ENCODE results near the gene CNTN1. TPM values are rescaled to one million over a fixed set of nuclear protein-coding genes. Genes with fewer than 3 reads are reported as not detected.

The CNTN1 gene
- total and polyA plus RNA-seq, 2 of the 4 experiments (the other 2 are of a cell fraction): 0.10 to 0.18 TPM

DNA sequence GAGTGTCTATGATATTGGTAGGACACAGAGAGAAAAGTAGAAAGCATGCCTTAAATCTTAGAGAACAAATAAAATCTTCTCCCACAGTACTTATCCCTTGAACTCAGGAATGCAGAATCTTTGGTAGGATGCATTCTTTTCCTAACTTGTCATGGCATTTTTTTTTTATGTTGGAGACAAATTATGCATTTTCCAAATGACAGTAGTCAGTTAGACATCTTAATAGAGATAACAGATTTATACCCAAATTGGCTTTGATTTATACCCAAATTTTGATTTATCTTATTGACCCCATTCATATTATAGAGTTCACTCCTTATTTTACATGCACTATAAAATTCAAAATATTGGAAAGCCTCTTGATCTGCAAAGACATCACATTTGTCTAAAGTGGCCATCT, 132.9 kb downstream of the CNTN1 start:
- H4K20me1 ChIP-seq (ENCODE audit: insufficient read depth, low read length): no peaks in the 10 kb centered on the region
- BruUV-seq (replicated peaks): no TSS peak

More for the DNA sequence above, 132.9 kb downstream of the CNTN1 start:
- Histone ChIP-seq H2BK5ac (ENCODE audit: low read depth, low read length, poor library complexity, severe bottlenecking) (no peak overlapping the region), H3K4me2 (ENCODE audit: low read depth, low read length) (no peak overlapping the region), H3K27me3 (ENCODE audit: control insufficient read depth, insufficient read depth, low read length) (no peaks in the 10 kb centered on the region), H3K14ac (replicated peaks; ENCODE audit: low read depth, low read length) (no peak overlapping the region), H3K4me3 (ENCODE audit: insufficient read depth, low read depth, low read length) (no peak overlapping the region), H3K9me1 (ENCODE audit: insufficient read depth, low read length) (no peaks in the 10 kb centered on the region), H2BK20ac (ENCODE audit: low read depth, low read length) (no peak overlapping the region), H2BK15ac (ENCODE audit: low read depth, low read length) (no peak overlapping the region), H2AK5ac (ENCODE audit: low read depth, low read length) (no peak overlapping the region), H2BK120ac (ENCODE audit: low read depth, low read length) (no peak overlapping the region), H3K56ac (ENCODE audit: extremely low read depth, insufficient read depth, low read length) (no peak overlapping the region), H3K4ac (ENCODE audit: low read depth, low read length) (no peak overlapping the region), H3K18ac (ENCODE audit: low read depth, low read length) (no peak overlapping the region), H4K5ac (ENCODE audit: low read depth, low read length) (no peak overlapping the region), H3K23ac (ENCODE audit: low read depth, low read length) (no peak overlapping the region), H3K9ac (ENCODE audit: low read depth, low read length) (no peak overlapping the region), H3K4me1 (ENCODE audit: control insufficient read depth, insufficient read depth, low read length) (no peaks in the 10 kb centered on the region), H2AFZ (replicated peaks; ENCODE audit: low read length, poor library complexity) (no peak overlapping the region), H4K8ac (ENCODE audit: low read depth in 2 of 2, low read length in 2 of 2) (no peak overlapping the region), H3K9me3 (ENCODE audit: control insufficient read depth, insufficient read depth, low read length) (peaks cover 3% of the 10 kb centered on the region; the same call in 1 of the 2 replicates), H2AK9ac (replicated peaks; ENCODE audit: low read depth, low read length, poor library complexity) (no peak overlapping the region), H3K27ac (ENCODE audit: insufficient read depth, low read length) (no peak overlapping the region), H3K36me3 (ENCODE audit: control insufficient read depth, insufficient read depth, low read length) (no peaks in the 10 kb centered on the region), H4K91ac (ENCODE audit: insufficient read depth, low read depth, low read length) (no peak overlapping the region), H3K79me1 (ENCODE audit: low read depth in 1 of 2, low read length in 2 of 2) (no peaks in the 10 kb centered on the region)
- POLR2A ChIA-PET (ENCODE audit: unreplicated experiment): no interaction called here
- in situ Hi-C loops (cut with MboI; ENCODE audit: low sequenced_read_pairs) (no loop called here), intact Hi-C loops (cut with micrococcal nuclease) (no loop called here), dilution Hi-C loops (cut with HindIII; ENCODE audit: low sequenced_read_pairs, unreplicated experiment) (no loop called here)
- TF ChIP-seq MAZ (IDR thresholded peaks at IDR 0.05; ENCODE audit: borderline replicate concordance, low read depth, low read length): no peak
- TF ChIP-seq, protein P1, sequence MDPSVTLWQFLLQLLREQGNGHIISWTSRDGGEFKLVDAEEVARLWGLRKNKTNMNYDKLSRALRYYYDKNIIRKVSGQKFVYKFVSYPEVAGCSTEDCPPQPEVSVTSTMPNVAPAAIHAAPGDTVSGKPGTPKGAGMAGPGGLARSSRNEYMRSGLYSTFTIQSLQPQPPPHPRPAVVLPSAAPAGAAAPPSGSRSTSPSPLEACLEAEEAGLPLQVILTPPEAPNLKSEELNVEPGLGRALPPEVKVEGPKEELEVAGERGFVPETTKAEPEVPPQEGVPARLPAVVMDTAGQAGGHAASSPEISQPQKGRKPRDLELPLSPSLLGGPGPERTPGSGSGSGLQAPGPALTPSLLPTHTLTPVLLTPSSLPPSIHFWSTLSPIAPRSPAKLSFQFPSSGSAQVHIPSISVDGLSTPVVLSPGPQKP (IDR thresholded peaks at IDR 0.05; ENCODE audit: borderline replicate concordance, low read depth, low read length): no peak
- TF ChIP-seq, protein P2, sequence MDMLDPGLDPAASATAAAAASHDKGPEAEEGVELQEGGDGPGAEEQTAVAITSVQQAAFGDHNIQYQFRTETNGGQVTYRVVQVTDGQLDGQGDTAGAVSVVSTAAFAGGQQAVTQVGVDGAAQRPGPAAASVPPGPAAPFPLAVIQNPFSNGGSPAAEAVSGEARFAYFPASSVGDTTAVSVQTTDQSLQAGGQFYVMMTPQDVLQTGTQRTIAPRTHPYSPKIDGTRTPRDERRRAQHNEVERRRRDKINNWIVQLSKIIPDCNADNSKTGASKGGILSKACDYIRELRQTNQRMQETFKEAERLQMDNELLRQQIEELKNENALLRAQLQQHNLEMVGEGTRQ (IDR thresholded peaks at IDR 0.05; ENCODE audit: low read depth, low read length): no peak
- no peak for TF ChIP-seq RFX5 (IDR thresholded peaks at IDR 0.05; ENCODE audit: low read depth, low read length)
- TF ChIP-seq, protein P3, sequence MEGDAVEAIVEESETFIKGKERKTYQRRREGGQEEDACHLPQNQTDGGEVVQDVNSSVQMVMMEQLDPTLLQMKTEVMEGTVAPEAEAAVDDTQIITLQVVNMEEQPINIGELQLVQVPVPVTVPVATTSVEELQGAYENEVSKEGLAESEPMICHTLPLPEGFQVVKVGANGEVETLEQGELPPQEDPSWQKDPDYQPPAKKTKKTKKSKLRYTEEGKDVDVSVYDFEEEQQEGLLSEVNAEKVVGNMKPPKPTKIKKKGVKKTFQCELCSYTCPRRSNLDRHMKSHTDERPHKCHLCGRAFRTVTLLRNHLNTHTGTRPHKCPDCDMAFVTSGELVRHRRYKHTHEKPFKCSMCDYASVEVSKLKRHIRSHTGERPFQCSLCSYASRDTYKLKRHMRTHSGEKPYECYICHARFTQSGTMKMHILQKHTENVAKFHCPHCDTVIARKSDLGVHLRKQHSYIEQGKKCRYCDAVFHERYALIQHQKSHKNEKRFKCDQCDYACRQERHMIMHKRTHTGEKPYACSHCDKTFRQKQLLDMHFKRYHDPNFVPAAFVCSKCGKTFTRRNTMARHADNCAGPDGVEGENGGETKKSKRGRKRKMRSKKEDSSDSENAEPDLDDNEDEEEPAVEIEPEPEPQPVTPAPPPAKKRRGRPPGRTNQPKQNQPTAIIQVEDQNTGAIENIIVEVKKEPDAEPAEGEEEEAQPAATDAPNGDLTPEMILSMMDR (conservative IDR thresholded peaks at IDR 0.05; ENCODE audit: low read depth, low read length): no peak
- TF ChIP-seq MXI1 (IDR thresholded peaks at IDR 0.05; ENCODE audit: borderline replicate concordance, low read depth, low read length): no peak
- TF ChIP-seq BHLHE40 (IDR thresholded peaks at IDR 0.05; ENCODE audit: low read depth, low read length): no peak
- no peak for TF ChIP-seq RCOR1 (IDR thresholded peaks at IDR 0.05; ENCODE audit: insufficient replicate concordance, low read length)
- TF ChIP-seq CEBPB (IDR thresholded peaks at IDR 0.05; ENCODE audit: low read depth, low read length): no peak
- no peak for ATAC-seq (ENCODE audit: low read depth)
- CTCF ChIA-PET: no interaction called here
- DNase-seq: no peak

Data from IMR-90 (cell line).